CD4-positive, alpha-beta T cell treated with Interleukin-6 at 100 ng/mL for 8 hours (primary cell): Measurements from ENCODE around the gene MDM2.
"Not testable (repeated sequence)": the region's sequence is repeated elsewhere in the genome, so short reads cannot be mapped to it uniquely, and the experiment has no call there.

Experiments used
- DNase-seq: peaks from one replicate; pipeline ENCODE4 v3.0.0-alpha.2; 2020; ENCODE audit warnings: mixed read lengths, low spot score

The MDM2 gene

GRCh38 chr12:68853396-68854077, 45.6 kb downstream of the MDM2 start:
- no peak for DNase-seq

- no peak for DNase-seq
Measured at GRCh38 chr12:68854078-68854468, 46.1 kb downstream of the MDM2 start.

- no peak for DNase-seq
Measured at GRCh38 chr12:68854554-68854953, 46.6 kb downstream of the MDM2 start.

- no peak for DNase-seq
Measured at GRCh38 chr12:68855111-68855510, 47.1 kb downstream of the MDM2 start.

- no peak for DNase-seq
Measured at GRCh38 chr12:68855771-68856170, 47.8 kb downstream of the MDM2 start.

GRCh38 chr12:68856510-68856909, 48.5 kb downstream of the MDM2 start:
- no peak for DNase-seq

GRCh38 chr12:68861890-68862289, 53.9 kb downstream of the MDM2 start:
- DNase-seq = no peak

- no peak for DNase-seq
Measured at GRCh38 chr12:68863109-68863770, 55.3 kb downstream of the MDM2 start.

- not testable (repeated sequence) for DNase-seq
Measured at GRCh38 chr12:68863886-68864454, 56.0 kb downstream of the MDM2 start.

GRCh38 chr12:68864604-68865003, 56.6 kb downstream of the MDM2 start:
- DNase-seq = no peak

- DNase-seq = no peak
Measured at GRCh38 chr12:68865399-68866164, 57.6 kb downstream of the MDM2 start.

GRCh38 chr12:68866950-68867349, 59.0 kb downstream of the MDM2 start:
- DNase-seq = no peak

- no peak for DNase-seq
Measured at GRCh38 chr12:68867606-68868005, 59.6 kb downstream of the MDM2 start.

- no peak for DNase-seq
Measured at GRCh38 chr12:68868043-68868790, 60.2 kb downstream of the MDM2 start.

- no peak for DNase-seq
Measured at GRCh38 chr12:68870011-68870410, 62.0 kb downstream of the MDM2 start.

- DNase-seq = no peak
Measured at GRCh38 chr12:68870443-68870842, 62.5 kb downstream of the MDM2 start.

GRCh38 chr12:68871396-68871795, 63.4 kb downstream of the MDM2 start:
- DNase-seq = no peak

- DNase-seq = no peak
Measured at GRCh38 chr12:68871921-68872320, 63.9 kb downstream of the MDM2 start.

GRCh38 chr12:68873316-68873715, 65.3 kb downstream of the MDM2 start:
- no peak for DNase-seq

GRCh38 chr12:68876461-68876860, 68.5 kb downstream of the MDM2 start:
- no peak for DNase-seq

- DNase-seq = no peak
Measured at GRCh38 chr12:68877583-68877982, 69.6 kb downstream of the MDM2 start.

- no peak for DNase-seq
Measured at GRCh38 chr12:68878283-68878682, 70.3 kb downstream of the MDM2 start.
